ENCODE data around the gene MSRB2. TPM values are rescaled to one million over a fixed set of nuclear protein-coding genes. Genes with fewer than 3 reads are reported as not detected.
A peak's percentile ranks its signal among the peaks of the same experiment; 100 is the strongest.

MSRB2 gene
- total RNA-seq, 1 experiment from 2014 or later, result 9.6 TPM

DNA sequence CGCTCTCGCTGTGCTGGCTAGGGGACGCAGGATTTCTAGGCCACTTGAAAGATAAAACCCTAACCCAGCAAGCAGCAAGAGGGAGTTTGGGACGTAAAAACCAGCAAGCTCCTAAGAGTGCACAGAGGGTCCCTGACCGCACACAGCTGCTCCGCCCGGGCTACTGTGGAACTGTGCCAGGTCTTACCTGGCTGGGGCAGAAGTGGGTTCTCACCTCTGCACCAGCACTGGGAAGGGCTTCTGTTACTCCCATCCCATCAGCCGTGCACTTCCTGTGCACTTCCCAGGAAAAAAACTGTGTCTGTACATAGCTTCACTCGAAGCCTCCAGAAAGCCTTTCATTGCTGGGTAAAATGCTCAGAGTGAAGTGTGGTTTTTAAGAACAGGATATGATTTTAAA lies 50.9 kb downstream of the MSRB2 start:
- H3K27ac Mint-ChIP-seq, result no peak overlapping the region
- peak; percentile 28; the same call in 1 of the 2 replicates for ATAC-seq
- no peak overlapping the region for H3K4me3 Mint-ChIP-seq
- TF ChIP-seq KAT7 (CRISPR knock-in tag; IDR thresholded peaks at IDR 0.05; ENCODE audit: borderline replicate concordance), result no peak
- H3K9me3 Mint-ChIP-seq, result no peaks in the 10 kb centered on the region
- no peaks in the 10 kb centered on the region for H3K27me3 Mint-ChIP-seq (ENCODE audit: low read depth)
- CTCF ChIA-PET, result interaction anchor here (2.0 kb wide), 1 partner anchor 11 kb away, joined by 10 read pairs; no protein-coding TSS in a partner anchor
- no peaks in the 10 kb centered on the region for H3K36me3 Mint-ChIP-seq
- no peaks in the 10 kb centered on the region for H3K4me1 Mint-ChIP-seq
- DNase-seq (ENCODE audit: low spot score), result no peak
- POLR2A ChIA-PET, result no interaction called here

DNA sequence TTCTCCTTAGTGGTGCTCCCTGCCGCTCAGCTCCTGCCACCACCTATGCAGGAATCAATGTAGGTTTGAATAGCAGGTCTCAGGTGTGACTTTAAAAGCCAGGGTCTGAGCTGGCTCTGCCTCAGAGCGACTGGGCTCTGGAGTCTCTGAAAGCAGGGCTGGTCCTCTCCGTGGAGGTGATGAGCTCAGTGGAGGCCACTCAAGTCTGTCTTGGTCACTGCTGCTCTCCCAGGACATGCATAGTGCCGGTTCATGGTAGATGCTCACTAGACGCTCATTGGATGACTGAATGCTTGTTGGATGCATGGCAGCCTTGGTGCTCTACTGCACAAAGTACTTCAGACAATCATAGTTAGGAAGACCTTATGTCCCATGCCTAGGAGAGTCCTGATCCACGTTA lies 51.7 kb downstream of the MSRB2 start:
- Mint-ChIP-seq H3K27ac (no peak overlapping the region), H3K27me3 (ENCODE audit: low read depth) (no peaks in the 10 kb centered on the region), H3K4me1 (no peaks in the 10 kb centered on the region), H3K9me3 (no peaks in the 10 kb centered on the region), H3K4me3 (no peak overlapping the region), H3K36me3 (no peaks in the 10 kb centered on the region)
- CTCF ChIA-PET, result interaction anchor here (2.0 kb wide), 1 partner anchor 10 kb away, joined by 10 read pairs; no protein-coding TSS in a partner anchor
- TF ChIP-seq MAX (CRISPR knock-in tag; IDR thresholded peaks at IDR 0.05), result no peak
- no peak for TF ChIP-seq ZNF219 (CRISPR knock-in tag; IDR thresholded peaks at IDR 0.05; ENCODE audit: borderline replicate concordance)
- TF ChIP-seq ETV6 (CRISPR knock-in tag; IDR thresholded peaks at IDR 0.05), result no peak
- no peak for TF ChIP-seq FOXP1 (CRISPR knock-in tag; IDR thresholded peaks at IDR 0.05; ENCODE audit: borderline replicate concordance)
- no peak for TF ChIP-seq NR3C1 (CRISPR knock-in tag; conservative IDR thresholded peaks at IDR 0.05; ENCODE audit: low read depth)
- TF ChIP-seq ZNF317 (CRISPR knock-in tag; IDR thresholded peaks at IDR 0.05; ENCODE audit: borderline replicate concordance, low read depth), result no peak
- POLR2A ChIA-PET, result no interaction called here
- ATAC-seq (no peak), DNase-seq (ENCODE audit: low spot score) (no peak)

DNA sequence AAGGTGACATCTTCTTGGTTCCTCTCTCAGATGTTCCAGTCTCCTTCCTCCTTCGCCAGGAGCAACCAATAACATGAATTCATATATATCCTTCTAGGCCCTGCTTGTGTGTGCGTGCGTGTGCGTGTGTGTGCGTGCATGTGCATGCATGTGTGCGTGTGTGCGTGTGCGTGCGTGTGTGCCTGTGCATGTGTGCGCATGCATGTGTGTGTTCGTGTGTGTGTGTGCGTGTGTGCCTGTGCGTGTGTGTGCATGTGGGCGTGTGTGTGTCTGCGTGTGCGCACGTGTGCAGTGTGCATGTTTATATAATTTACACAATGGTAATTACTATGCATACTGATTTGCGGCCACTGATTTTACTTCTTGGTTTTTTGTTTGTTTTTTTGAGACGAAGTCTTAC lies 52.8 kb downstream of the MSRB2 start:
- POLR2A ChIA-PET, result no interaction called here
- no peaks in the 10 kb centered on the region for H3K27me3 Mint-ChIP-seq (ENCODE audit: low read depth)
- no peak overlapping the region for H3K4me3 Mint-ChIP-seq
- no peaks in the 10 kb centered on the region for H3K9me3 Mint-ChIP-seq
- no peak overlapping the region for H3K27ac Mint-ChIP-seq
- CTCF ChIA-PET, result no interaction called here
- TF ChIP-seq, protein P1, sequence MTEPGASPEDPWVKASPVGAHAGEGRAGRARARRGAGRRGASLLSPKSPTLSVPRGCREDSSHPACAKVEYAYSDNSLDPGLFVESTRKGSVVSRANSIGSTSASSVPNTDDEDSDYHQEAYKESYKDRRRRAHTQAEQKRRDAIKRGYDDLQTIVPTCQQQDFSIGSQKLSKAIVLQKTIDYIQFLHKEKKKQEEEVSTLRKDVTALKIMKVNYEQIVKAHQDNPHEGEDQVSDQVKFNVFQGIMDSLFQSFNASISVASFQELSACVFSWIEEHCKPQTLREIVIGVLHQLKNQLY (CRISPR knock-in tag; IDR thresholded peaks at IDR 0.05), result no peak
- TF ChIP-seq HMGXB4 (CRISPR knock-in tag; IDR thresholded peaks at IDR 0.05) (no peak), OVOL2 (CRISPR knock-in tag; IDR thresholded peaks at IDR 0.05; ENCODE audit: borderline replicate concordance) (no peak), ZNF423 (CRISPR knock-in tag; IDR thresholded peaks at IDR 0.05) (no peak), USF1 (CRISPR knock-in tag; IDR thresholded peaks at IDR 0.05) (no peak)
- DNase-seq (ENCODE audit: low spot score) (no peak), ATAC-seq (no peak)
- H3K36me3 Mint-ChIP-seq, result no peaks in the 10 kb centered on the region
- H3K4me1 Mint-ChIP-seq, result no peaks in the 10 kb centered on the region

DNA sequence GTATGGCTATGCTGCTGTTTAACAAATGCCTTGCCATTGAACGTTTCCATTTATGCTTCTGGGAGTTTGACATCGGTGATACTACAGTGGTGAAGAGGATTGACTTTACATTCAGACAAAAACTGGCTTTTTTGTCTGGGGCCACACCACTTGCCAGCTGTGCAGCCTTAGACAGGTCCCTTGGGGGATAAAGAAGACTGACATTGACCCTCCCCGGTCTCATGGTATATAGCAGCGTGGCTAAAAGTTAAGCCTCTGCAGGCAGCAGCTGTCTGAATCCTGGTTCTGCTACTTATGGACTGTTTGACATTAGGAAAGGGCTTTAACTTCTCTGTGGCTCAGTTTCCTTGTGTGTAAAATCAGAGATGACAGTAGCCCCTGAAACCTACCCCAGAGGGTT lies 54.7 kb downstream of the MSRB2 start:
- Mint-ChIP-seq H3K27me3 (ENCODE audit: low read depth) (no peaks in the 10 kb centered on the region), H3K27ac (no peak overlapping the region), H3K36me3 (no peaks in the 10 kb centered on the region), H3K9me3 (no peaks in the 10 kb centered on the region), H3K4me1 (no peaks in the 10 kb centered on the region), H3K4me3 (no peak overlapping the region)
- DNase-seq (ENCODE audit: low spot score) (no peak), ATAC-seq (no peak)
- CTCF ChIA-PET, result no interaction called here
- TF ChIP-seq ETV6 (CRISPR knock-in tag; IDR thresholded peaks at IDR 0.05) (no peak), RELA (CRISPR knock-in tag; IDR thresholded peaks at IDR 0.05; ENCODE audit: borderline replicate concordance) (no peak), ZNF219 (CRISPR knock-in tag; IDR thresholded peaks at IDR 0.05; ENCODE audit: borderline replicate concordance) (no peak), TCF7 (CRISPR knock-in tag; IDR thresholded peaks at IDR 0.05; ENCODE audit: low read depth) (no peak), ZNF425 (CRISPR knock-in tag; conservative IDR thresholded peaks at IDR 0.05) (no peak), E2F1 (CRISPR knock-in tag; IDR thresholded peaks at IDR 0.05) (no peak)
- TF ChIP-seq, protein P2, sequence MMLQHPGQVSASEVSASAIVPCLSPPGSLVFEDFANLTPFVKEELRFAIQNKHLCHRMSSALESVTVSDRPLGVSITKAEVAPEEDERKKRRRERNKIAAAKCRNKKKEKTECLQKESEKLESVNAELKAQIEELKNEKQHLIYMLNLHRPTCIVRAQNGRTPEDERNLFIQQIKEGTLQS (CRISPR knock-in tag; conservative IDR thresholded peaks at IDR 0.05), result no peak
- POLR2A ChIA-PET, result no interaction called here

All from WTC11 (cell line).